Stimulated activated CD4-positive, alpha-beta T cell treated with anti-CD3 and anti-CD28 coated beads, Interleukin-15, amount 100 ng/mL, for 24 hours (primary cell): ENCODE measurements around the gene TST.
A peak's percentile ranks its signal among the peaks of the same experiment; 100 is the strongest.

Experiments used
- DNase-seq: peaks from one replicate; pipeline ENCODE4 v3.0.0-alpha.2; 2020

TST gene

GRCh38 chr22:37053310-37054055 is 34.2 kb upstream of the TST start:
- DNase-seq, result no peak

- DNase-seq, result no peak
These were observed 33.4 kb upstream of the TST start for GRCh38 chr22:37052386-37053309.

GRCh38 chr22:37051391-37052385 is 32.4 kb upstream of the TST start, which contains the start of gene KCTD17:
TSS of gene KCTD17 (plus strand) at chr22:37051742. CDS start at chr22:37051761, 19 bp downstream.
- peak; percentile 89 for DNase-seq

- DNase-seq, result no peak
These were observed 31.7 kb upstream of the TST start for GRCh38 chr22:37050913-37051312.

- no peak for DNase-seq
These were observed 30.0 kb upstream of the TST start for GRCh38 chr22:37049224-37049623.

GRCh38 chr22:37048133-37048532 is 28.9 kb upstream of the TST start:
- DNase-seq, result no peak

GRCh38 chr22:37047006-37047405 is 27.8 kb upstream of the TST start:
- DNase-seq, result no peak

GRCh38 chr22:37046589-37046988 is 27.3 kb upstream of the TST start:
- no peak for DNase-seq

- no peak for DNase-seq
These were observed 26.7 kb upstream of the TST start for GRCh38 chr22:37045958-37046357.

- peak; percentile 43 for DNase-seq
These were observed 25.7 kb upstream of the TST start for GRCh38 chr22:37044634-37045625.

- DNase-seq, result peak; percentile 72
These were observed 24.7 kb upstream of the TST start for GRCh38 chr22:37043828-37044538.

- DNase-seq, result no peak
These were observed 24.1 kb upstream of the TST start for GRCh38 chr22:37043209-37043827.

- DNase-seq, result no peak
These were observed 20.2 kb upstream of the TST start for GRCh38 chr22:37039466-37039865.

- DNase-seq, result no peak
These were observed 18.4 kb upstream of the TST start for GRCh38 chr22:37037669-37038068.

- DNase-seq, result no peak
These were observed 17.6 kb upstream of the TST start for GRCh38 chr22:37036655-37037377.

GRCh38 chr22:37033605-37034430 is 14.6 kb upstream of the TST start:
- no peak for DNase-seq

- no peak for DNase-seq
These were observed 13.6 kb upstream of the TST start for GRCh38 chr22:37032535-37033460.
